Measurements from ENCODE around the gene TENT5A. TPM values are rescaled to one million over a fixed set of nuclear protein-coding genes. Genes with fewer than 3 reads are reported as not detected.

TENT5A gene
- total and polyA plus RNA-seq, 8 donors = 7.2 to 23.2 (median 10.0) TPM

DNA sequence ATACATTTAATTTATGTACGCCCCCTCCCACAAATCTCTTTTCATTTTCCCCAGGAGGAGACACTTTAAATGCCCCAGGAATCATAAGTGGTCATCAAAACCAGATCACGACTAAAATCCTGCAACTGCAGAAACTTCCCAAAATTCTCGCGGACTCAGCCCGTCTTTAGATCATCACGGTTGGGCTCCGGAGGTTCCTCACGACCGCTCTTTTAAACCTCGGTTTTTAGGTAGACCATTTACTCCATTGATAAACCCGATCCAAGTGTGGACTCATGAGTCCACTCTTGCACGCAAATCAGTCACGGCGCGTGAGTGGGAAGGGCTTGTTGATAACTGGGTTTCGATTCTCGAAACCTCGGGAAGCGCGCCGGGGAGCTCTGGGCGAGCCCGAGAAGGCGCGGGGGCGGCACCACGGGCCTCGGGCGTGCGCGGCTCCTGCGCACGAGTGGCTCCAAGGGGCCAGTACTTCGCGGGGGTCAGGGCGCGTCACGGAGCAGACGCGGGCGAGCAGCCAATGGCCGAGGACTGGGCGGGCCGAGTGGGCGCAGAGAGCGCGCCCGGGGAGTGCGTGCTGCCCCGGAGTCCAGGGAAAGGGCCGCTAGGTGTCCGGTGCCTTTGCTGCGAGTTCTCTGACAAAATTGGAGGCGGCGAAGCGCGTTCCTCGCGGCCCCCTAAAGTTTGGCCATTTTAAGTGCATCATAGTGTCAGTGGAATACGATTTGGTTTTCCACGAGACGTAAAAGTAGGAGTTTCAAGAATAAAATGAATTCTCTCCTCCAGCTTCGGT, 635 bp upstream of the TENT5A start:
- H3K4me3 ChIP-seq = peak overlapping the region; percentile 62 to 70
- H3K4me1 ChIP-seq = peaks cover 3 to 44% of the 10 kb centered on the region in 2 donors
- intact Hi-C loops (cut with DNase I) = no loop called here
- peak overlapping the region; percentile 98 to 99 for H3K27ac ChIP-seq
- TF ChIP-seq, protein P1, sequence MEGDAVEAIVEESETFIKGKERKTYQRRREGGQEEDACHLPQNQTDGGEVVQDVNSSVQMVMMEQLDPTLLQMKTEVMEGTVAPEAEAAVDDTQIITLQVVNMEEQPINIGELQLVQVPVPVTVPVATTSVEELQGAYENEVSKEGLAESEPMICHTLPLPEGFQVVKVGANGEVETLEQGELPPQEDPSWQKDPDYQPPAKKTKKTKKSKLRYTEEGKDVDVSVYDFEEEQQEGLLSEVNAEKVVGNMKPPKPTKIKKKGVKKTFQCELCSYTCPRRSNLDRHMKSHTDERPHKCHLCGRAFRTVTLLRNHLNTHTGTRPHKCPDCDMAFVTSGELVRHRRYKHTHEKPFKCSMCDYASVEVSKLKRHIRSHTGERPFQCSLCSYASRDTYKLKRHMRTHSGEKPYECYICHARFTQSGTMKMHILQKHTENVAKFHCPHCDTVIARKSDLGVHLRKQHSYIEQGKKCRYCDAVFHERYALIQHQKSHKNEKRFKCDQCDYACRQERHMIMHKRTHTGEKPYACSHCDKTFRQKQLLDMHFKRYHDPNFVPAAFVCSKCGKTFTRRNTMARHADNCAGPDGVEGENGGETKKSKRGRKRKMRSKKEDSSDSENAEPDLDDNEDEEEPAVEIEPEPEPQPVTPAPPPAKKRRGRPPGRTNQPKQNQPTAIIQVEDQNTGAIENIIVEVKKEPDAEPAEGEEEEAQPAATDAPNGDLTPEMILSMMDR (IDR thresholded peaks at IDR 0.05) = no peak
- H3K9me3 ChIP-seq = no peaks in the 10 kb centered on the region
- DNase-seq = peak; percentile 79 to 98 (median 93)
- H3K27me3 ChIP-seq = peaks cover 0 to 22% of the 10 kb centered on the region in 2 donors
- no peaks in the 10 kb centered on the region for H3K36me3 ChIP-seq
- peak; percentile 82 for ATAC-seq

DNA sequence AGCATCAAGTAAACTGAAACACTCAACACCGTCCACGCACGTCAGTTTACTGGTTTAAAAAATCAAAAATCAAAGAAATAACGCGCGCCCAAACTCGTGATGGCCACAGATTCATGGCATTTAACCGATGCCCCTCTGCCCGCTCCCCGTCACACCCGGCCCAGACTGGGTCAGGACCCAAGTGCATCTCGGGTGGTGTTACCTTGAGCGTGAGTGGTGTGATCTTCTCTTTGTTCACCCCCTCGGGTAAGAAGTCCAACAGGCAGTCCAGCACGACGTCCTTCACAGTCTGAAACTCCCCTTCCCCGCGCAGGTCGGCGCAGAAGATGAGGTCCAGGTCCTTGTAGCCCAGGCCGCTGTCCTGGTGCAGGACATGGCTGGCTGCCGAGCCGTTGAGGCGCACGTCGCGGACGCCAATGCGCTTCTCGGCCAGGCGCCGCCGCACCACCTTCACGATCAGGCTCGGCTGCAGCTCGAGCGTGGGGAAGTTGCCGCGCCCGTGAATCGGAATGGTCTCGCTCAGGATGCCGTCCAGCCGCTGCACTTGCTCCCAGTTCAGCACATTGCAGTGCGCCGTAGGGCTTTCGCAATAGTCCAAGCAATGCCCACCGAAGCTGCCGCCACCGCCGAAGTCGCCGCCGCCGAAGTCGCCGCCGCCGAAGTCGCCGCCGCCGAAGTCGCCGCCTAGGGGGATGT, 945 bp downstream of the TENT5A start:
- peak overlapping the region; percentile 62 to 70 for H3K4me3 ChIP-seq
- peaks cover 0 to 22% of the 10 kb centered on the region in 2 donors for H3K27me3 ChIP-seq
- H3K4me1 ChIP-seq = peaks cover 3 to 55% of the 10 kb centered on the region in 2 donors
- intact Hi-C loops (cut with DNase I) = no loop called here
- no peaks in the 10 kb centered on the region for H3K36me3 ChIP-seq
- DNase-seq = peak; percentile 23 to 96 (median 54)
- peak; percentile 12 for ATAC-seq
- no peaks in the 10 kb centered on the region for H3K9me3 ChIP-seq
- peak overlapping the region; percentile 98 to 99 for H3K27ac ChIP-seq
- TF ChIP-seq, protein P1 (IDR thresholded peaks at IDR 0.05) = no peak

DNA sequence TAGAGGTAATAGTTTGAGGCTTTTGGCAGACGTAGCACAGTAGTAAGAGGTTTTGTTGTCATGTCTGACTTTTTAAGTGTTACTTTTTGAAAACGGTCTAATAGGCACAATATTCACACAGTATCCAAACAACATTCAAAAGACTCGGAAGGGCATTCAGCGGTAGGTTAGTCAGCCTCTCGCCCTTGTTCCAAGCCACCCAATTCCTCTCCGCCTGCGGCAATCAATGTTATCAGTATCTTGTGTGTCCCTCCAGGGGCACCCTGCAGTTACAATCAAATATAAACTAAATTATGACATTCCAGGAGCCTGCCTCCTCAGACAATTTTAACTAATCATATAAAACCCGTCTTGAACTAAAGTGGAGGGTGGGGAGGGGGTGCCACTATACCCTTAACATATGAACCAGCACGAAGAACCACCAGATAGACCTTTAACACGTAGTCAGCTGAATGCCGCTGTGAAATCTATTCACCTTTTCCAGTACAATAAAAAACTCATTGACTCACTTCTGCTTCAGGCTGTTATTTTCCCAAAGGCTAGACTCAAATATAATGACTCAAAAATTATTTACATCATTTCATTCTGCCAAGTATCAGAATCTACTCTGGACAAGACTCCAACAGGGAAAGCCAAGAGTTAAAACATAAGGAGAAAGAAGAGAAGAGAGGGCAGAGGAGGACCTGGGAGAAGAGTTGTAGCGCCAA, 1.6 kb downstream of the TENT5A start:
- DNase-seq = no peak
- intact Hi-C loops (cut with DNase I) = no loop called here
- ATAC-seq = no peak
- Histone ChIP-seq H3K4me1 (peaks cover 3 to 60% of the 10 kb centered on the region in 2 donors), H3K9me3 (no peaks in the 10 kb centered on the region), H3K36me3 (no peaks in the 10 kb centered on the region), H3K4me3 (peak overlapping the region; percentile 62 to 70), H3K27ac (peak overlapping the region; percentile 98 to 99), H3K27me3 (peaks cover 0 to 22% of the 10 kb centered on the region in 2 donors)
- TF ChIP-seq, protein P1 (IDR thresholded peaks at IDR 0.05) = no peak

DNA sequence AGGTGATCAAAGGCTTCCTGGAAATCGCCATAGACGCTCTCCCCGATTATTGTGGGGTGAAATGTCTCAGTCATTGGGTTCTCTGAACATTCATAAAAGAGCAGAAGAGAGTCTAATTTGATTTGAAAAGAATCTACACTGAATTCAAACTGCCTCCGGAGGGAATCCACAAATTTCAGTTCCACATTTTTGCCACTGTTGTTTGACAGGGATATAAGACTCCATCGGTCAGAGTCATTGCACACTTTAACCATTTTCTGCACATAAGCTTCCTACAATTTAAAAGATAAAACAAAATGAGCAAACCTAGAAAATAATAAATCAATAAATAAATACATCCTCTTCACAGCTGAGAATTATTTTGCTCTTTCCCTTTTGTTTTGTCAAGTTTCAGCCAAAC, 2.3 kb downstream of the TENT5A start:
- ATAC-seq = no peak
- H3K27ac ChIP-seq = peak overlapping the region; percentile 98 to 99

More for the DNA sequence above, 2.3 kb downstream of the TENT5A start:
- no peaks in the 10 kb centered on the region for H3K9me3 ChIP-seq
- H3K36me3 ChIP-seq = no peaks in the 10 kb centered on the region
- TF ChIP-seq, protein P1 (IDR thresholded peaks at IDR 0.05) = no peak
- H3K4me1 ChIP-seq = peaks cover 3 to 66% of the 10 kb centered on the region in 2 donors
- DNase-seq = no peak
- H3K27me3 ChIP-seq = peaks cover 0 to 18% of the 10 kb centered on the region in 2 donors
- peak overlapping the region; percentile 62 to 70 for H3K4me3 ChIP-seq
- intact Hi-C loops (cut with DNase I) = no loop called here

All from left lung (tissue), 10 donors.